ENCODE data around the gene UNCX.
A peak's percentile ranks its signal among the peaks of the same experiment; 100 is the strongest.

Gene UNCX

DNA sequence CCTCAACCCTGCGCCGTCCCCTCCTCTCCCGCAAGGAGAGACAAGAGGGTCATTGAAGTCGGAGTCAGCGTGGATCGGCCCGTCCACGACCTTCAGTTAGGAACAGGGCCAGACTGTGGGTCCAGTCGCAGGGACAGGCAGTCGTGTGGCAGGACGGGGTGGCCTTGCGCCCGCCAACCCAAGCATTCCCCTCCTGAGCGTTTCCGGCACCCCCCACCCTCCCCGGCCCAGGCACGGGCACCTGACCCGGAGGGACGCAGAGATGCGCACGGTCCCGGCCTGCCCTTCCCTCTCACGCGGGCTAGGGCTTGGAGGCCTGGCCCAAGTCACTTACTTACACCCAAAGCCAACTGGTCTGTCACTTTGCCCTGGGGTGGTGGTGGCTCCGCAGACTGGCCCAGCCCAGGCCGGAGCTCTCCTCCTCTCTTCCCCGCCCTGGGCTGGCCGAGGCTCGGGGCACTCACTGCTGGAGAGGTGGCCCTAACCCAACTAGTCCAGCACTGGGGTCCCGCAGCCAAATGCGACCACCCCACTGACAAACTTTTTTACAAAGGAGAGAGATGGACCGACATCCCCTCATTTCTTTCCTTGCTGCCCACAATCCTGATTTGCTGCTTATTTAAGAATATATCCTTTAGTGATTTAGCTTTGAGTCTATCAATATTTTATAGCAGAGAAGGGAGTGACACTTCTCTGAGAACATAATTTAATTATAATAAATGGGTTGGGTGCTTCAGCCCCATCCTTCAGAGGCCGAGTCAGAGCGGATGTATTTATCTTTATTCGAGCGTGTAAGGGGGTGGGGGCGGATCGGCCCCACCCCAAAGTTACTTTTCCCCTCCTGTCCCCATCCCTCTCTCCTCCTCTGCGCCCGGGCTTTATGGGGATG lies 1.2 kb upstream of the UNCX start:
- DNase-seq, result peak; percentile 79

DNA sequence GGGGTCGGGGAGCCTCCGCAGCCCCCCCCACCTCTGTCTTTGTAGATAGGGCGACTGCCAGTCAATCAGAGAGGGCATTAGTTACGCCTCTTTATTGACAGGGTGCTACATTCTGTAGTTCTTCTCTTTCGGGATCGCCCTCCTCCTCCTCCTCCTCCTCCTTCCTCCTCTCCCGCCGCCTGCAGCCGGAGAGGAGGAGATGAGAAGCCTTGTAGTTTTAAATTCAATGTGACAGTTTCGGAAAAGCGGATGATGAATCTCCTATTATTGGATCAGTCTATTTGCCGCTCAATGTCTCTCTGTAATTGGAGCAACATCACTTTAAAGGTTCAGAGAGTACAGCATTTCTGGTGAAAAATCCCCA lies 587 bp upstream of the UNCX start:
- peak; percentile 65 for DNase-seq

DNA sequence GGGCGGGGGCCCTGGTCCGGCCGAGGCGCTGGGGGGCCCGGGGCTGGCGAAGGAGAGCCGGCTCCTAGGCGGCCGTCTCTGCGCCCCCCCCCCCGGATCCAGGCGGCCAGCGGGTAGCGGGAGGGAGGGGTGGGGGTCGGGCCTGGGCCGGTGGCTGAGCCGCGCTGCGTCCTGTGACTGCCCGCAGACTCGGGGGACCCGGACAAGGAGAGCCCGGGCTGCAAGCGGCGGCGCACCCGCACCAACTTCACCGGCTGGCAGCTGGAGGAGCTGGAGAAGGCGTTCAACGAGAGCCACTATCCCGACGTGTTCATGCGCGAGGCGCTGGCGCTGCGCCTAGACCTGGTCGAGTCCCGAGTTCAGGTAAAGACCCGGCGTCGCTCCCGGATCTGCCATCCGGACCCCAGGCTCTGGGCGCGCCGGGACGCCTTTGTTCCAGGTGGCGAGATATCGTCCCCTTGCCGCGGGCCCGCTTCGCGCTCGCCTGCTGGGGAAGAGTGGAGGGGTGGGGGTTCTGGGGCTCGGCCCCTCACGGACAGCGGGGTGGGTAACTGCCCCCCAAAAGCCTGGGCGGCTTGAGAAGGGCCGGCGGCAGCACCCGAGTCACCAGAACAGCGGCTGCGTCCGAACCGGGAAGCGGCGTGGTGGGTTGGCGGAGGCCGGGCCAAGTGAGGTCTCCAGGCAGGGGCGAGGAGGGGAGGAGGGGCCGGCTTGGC lies 819 bp downstream of the UNCX start:
- peak; percentile 66 for DNase-seq

DNA sequence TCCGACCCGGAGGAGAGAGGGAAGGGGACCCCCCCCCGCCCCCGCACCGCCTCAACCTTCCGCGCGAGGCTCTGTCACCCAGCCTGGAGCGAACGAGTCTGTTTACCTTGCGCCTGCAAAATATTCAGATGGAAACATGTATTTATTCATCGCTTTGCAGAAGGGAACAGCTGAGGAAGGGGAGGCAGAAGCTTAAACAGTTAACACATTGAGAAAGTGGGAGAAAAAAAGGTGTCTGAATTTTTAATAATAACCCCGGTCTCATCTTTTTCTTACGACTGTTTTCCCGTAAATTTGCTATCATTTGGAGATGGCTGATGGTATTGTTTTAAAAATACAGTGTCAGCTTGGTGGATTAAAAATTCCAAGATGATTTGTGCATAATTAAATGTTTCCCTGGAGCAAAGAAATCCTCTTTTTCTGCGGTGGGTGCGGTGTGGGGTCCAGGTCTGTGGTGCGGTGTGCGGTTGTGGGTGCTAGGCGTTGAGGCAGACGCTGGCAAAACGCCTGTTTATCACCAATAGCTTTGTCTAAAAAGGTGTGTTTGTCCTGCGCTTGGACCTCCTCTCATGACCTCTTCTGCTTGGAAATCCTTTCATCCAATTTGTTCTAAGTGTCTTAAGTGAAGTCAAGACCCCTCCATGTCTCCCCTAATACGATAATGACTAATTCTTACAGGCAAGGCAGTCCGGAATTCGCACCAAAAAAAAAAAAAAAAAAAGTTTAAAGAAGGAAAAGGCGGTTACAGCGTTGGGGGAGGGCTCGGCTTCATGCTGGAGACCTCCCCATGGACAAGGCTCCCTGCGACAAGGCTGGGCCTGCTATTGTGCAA lies 1.6 kb downstream of the UNCX start:
- no peak for DNase-seq

DNA sequence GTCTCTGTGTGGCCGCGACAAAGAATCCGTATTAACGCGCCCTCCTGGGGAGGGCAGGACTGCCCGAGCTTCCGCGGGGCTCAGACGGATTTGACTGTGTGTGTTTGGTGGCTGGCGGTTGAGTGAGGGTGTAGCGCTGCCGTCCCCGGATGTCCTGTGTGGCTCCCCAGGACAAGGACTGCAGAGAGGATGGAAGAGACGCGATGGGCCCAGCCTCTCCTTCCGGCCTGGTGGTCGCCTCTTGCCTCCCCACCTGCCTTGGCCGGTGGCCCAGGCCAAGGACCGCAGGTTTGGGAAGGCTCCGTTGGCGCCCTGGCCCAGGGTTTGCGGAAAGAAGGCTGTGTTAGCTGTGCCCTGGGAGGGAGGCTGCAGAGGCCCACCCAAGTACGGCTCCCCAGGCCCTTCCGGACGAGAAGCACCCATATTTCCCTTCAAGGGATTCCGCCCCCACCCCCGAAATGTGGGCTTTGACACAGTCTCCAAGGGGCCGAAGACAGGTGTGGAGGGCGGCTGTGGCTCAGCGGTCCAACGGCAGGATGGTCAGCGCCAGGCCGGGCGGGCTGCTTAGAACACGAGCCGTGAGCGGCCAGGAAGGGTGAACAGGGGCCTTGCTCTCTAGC lies 2.3 kb downstream of the UNCX start:
- DNase-seq, result peak; percentile 84

DNA sequence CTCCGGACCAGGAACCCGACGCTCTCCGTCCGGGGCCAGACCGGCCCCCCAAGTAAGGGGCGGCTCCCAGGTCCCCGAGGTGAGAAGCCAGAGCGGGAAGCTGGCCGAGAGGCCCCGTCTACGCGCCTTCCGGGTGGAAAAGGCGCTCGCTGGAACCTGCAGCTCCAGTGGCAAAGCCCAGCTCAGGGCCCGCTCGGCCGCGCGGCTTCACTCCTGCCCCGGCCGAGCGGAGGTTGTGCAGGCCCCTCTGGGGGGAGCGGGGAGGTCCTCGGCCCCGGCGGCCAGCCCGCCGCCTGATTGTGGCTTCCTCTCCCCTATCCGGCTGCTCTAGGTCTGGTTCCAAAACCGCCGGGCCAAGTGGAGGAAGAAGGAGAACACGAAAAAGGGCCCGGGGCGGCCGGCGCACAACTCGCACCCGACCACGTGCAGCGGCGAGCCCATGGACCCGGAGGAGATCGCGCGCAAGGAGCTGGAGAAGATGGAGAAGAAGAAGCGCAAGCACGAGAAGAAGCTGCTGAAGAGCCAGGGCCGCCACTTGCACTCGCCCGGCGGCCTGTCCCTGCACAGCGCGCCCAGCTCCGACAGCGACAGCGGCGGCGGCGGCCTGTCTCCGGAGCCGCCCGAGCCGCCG lies 2.9 kb downstream of the UNCX start:
- peak; percentile 83 for DNase-seq

DNA sequence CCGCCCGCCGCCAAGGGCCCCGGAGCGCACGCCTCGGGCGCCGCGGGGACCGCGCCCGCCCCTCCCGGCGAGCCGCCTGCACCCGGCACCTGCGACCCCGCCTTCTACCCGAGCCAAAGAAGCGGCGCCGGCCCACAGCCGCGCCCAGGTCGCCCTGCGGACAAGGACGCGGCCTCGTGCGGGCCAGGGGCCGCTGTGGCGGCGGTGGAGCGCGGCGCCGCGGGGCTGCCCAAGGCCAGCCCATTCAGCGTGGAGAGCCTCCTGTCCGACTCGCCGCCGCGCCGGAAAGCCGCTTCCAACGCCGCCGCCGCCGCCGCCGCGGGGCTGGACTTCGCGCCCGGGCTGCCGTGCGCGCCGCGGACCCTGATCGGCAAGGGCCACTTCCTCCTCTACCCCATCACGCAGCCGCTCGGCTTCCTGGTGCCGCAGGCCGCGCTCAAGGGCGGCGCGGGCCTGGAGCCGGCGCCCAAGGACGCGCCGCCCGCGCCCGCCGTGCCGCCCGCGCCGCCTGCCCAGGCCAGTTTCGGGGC lies 3.5 kb downstream of the UNCX start:
- peak; percentile 52 for DNase-seq

DNA sequence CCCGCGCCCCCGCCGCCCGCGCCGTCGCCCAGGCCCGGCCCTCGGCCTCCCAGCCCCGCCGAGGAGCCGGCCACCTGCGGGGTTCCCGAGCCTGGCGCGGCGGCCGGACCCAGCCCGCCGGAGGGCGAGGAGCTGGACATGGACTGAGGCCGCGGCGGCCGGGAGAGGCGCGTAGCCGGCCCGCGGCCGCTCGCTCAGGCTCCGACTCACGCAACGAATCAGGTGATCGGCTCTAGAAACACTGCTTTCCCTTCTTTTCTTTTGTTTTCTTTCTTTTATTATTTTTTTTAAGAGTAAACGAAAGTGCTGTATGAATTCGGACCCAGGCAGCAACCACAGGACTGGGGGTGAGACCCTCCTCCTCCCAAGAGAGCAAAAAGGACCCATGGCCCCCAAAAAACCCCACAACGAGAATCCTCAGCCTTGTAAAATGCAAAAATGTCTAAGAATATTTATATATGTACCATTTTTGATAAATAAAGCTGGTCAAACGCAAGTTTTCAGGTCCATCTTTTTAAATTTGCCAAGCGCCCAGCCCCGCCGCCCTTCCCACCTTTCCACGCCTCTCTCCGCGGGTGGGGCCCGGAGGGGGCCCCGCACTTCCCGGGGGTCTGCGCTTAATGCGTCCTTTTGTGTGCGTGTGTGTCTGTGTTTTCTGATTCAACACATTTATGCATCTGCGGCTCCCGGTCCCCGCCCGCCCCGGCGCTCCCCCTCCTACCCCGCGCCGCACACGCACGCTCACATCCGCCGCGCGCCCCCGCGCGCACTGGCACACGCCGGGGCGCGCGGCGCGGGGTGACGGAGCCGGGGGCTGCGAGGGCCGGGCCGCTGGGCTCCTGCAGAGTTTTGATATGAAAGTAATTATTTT lies 4.4 kb downstream of the UNCX start:
- peak; percentile 72 for DNase-seq

DNA sequence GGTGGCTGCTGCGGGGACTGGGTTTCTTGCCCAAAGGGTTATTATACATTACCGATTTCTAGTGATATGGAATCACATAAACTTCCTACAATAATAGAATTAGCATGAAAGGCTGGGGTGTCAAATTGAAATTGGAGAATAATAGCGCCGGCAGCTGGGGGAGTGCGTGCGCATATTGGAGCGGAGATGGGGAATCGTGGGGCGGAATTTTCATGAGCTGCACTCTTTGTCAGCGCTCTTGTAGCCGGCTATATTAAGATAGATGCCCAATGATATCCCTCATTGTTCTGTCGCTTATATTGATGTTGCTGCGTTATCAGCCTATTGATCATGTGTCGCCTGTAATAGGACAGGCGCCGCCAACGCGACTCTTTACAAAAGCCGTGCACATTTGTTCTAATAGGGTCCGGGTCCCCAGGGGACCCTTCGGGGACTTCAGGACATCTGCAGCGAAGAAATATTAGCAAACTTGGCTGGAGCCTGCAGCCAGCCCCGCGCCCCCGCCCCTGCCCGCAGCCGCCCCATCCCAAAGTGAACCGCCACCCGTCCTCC lies 5.1 kb downstream of the UNCX start:
- peak; percentile 72 for DNase-seq

DNA sequence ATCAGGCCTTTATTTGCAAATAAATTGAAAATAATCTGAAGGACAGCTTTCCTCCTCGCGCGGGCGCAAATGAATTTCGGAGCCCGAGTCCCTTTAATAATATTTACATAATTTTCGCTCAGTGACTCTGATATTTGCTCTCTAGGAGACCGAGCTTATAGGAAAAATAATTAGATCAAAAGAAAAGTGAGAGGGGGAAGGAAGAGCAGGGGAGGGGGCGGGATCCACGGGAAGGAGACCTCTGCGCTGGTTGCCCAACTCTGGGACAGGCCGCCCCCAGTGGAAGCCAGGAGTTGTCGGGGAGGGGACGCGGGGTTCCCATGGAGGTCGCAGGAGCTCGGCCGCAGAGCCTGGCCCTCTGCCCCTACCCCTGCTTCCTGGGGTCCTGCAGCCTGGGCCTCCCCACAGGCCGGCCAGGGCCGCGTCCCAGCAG lies 5.8 kb downstream of the UNCX start:
- peak; percentile 79 for DNase-seq

DNA sequence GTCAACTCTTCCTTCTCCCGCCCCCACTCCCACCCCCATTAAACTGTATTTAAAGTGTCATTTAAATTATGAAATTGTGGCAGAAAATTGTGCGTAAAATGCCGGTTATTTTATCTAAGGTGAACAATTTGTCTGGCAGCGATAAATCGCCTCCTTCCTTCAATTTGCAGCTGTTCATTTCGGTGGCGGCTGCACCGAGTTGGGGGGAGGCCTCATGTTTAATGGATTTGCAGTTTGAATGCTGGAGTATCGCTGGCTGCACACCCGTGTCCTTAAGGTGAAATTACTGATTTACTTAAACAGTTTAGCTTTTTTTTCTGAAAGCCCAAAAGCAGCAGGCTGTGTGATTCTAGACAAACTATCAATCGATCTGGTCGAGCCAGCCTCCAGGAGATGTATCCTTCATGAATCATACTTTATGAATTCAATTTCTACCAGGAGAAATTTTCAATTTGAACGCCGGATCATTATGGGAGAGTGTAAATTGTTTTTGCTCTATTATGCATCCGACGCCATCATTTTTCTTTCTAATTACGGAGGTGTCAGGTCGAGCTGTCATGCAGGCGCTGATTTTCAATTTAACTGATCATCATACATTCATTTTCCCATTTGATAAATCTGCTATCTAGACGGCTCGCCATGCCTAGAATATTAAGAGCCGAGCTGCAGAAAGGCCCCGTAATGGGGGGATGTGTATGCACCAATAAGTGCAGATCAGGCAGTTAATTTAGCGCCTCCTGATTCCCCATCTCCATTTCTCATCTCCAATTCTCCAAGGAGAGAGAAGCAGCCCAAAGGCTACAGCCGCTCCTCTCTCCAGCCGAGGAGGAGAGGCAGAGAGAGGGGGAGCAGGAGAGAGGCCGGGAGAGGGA lies 6.5 kb downstream of the UNCX start:
- peak; percentile 63 for DNase-seq

DNA sequence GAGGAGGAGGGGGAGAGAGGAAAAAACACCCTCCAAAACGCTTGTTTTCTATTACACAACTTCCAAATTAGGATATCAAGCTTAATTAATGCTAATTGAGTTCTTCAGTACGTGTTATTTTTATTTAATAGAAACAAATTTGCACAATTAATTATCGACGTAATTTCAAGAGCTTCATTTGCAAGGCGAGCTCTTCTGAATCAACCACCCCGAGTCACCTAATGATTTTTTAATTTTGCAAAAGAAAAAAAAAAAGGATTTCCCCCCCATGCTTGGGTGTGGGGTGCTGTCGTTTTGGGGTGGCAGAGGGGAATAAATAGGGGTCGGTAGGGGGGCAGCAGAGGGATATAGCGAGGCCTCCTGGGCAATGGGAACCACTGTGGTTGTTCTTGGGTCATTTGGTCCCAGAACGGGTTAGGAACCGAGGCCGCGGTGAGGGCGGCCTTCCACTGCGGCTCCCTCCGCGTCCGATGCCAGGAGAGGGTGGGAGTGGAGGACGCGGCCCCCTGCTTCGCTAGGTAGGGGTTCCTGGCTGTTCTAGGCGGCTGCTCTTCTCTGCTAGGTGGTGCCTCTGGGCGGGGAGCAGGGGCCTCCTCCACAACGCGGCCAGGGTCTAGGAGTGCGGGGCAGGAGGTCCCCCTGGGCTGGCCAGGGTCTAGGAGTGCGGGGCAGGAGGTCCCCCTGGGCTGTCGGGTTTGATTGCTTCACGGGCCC lies 7.3 kb downstream of the UNCX start:
- peak; percentile 80 for DNase-seq

DNA sequence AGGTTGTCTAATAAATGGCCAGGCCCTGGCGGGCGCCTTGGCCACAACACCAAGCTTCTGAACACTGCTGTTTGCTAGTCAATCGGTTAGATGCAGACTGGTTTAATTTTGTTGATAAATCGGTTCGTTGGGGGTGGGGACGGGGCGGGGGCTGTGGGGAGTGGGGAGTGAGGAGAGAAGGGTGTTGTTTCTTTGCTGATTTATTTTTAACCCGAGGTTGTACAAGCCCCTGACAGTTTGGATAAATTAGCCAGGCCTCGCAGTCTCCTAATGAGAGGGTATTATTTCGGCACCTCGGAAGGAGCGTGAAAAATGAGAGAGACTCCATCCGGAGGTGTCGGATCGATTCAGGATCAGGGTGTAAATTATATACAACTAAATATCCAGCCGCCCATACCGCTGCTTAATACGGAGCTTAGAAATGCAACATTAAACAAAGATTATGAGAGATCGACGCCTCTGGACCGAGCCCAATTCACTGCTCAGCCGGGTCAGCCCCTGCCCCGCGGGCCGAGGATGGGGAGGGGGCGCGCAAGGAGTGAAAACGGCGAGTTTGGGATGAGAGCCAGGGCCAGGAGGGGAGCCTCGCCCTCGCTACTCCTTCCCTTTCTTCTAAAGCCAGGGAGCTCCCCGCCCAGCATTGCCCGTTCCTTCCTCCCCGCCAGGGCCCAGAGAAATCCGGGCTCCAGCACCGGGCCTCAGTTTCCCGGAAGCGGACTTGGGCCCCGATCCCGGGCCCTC lies 8.0 kb downstream of the UNCX start:
- peak; percentile 78 for DNase-seq

DNA sequence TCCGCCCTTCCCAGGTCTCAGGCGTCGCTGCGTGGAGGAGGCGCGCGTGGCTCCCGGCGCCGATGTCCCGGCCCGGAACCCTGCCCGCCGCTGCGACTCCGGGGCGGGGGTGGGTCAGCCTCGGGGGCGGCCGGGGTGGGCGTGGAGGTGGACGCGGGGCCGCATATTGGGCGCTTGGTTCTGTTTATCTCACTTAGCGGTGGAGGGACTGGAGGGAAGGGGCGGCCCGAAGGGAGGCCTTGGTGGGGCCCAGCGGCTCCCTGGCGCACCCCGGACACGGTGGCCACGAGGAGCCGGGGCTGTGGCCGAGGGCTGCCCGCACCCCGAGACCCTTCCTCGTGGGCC lies 8.6 kb downstream of the UNCX start:
- no peak for DNase-seq

DNA sequence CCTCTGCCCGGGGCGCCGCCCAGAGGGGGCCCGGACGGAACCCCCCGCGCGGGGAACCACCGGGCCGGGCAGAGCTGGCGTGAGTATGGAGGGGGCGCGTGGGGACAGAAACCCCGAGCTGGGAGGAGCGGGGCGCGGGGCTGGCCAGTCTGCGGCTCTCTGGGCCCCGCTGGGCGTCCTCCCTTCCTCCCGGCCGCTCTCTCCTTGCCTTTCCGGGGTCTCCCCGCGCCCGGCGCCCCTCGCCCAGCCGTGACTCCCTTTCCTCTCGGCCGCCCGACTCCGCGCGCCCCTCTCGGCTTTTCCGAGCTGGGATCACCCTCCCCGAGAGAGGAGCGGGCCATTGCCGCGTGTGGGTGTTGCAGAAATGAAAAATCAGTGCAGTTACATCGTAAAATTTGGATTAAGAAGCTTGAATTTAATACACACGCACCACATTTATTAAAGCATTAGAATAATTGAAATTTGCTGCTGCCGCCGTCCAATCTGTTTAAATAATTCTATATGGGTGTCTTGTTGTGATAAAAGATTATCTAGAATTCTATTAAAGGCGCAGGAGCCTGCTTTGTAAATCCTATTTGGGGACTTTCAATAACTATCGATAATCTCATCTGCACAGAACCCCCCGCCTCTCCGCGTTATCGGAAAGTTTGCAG lies 9.1 kb downstream of the UNCX start:
- peak; percentile 75 for DNase-seq

DNA sequence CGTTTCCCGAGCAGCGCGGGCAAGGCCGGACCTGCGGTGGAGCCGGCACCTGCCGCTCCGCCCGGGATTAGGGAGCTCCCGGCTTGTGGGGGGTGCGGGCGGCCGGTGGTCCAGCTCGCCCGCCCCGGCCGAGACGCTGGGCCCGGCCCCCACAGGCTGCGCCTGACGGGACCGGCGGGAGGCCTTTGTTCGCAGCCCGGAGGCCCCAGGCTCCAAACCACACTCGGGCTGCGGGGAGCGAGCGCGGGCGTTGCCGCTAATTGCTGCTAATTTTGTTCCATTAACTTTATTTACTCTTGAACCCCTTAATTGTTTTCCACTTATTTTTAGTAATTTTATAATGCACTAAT lies 9.6 kb downstream of the UNCX start:
- peak; percentile 74 for DNase-seq

DNA sequence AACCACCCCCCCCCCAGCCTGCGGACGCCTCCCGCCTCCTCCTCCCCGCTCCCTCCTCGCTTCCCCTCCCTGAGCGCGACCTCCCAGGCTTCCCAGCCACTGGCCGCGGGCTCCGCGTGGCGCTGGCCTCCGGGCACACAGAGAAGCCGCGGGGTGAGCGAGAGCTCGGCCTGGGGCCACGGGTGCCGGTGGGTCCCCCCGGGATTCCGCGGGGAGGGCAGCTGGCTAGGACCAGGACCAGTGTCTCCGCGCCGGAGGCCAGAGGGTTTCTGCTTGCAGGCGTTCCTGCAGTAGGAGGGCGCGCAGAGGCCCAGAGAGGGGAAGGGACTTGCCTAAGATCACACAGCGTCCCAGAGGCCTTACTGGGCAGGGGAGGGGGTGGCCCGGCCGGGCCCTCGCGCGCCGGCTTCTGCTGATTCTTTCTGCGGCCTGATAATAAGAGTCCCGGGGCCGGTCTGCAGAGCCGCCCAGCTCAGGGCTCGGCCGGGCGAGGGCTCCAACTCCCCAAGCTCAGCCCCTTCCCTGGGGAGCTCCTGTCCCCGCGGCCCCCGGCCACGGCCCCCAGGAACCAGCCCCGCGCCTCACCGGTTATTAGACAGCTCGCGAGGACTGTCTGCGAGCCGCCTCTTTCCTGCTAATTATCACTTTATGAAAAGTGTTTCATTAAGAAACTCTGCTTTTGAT lies 10.1 kb downstream of the UNCX start:
- DNase-seq, result peak; percentile 71

Measured in right kidney (tissue), 1 donor.